Lung (tissue), 12 donors: ENCODE measurements around the gene ADGRG6. TPM values are rescaled to one million over a fixed set of nuclear protein-coding genes. Genes with fewer than 3 reads are reported as not detected.
A peak's percentile ranks its signal among the peaks of the same experiment; 100 is the strongest.

Source experiments
- ATAC-seq: fragments of 200-7000 bp; cut with Tn5 transposase; one replicate; pipeline ENCODE4 v1.9.1; 2020; ENCODE audit warnings: moderate number of reproducible peaks; ENCODE audit not compliant: insufficient read depth, low FRiP score
- DNase-seq, 3 donors: peaks; one replicate each; pipeline ENCODE4 v3.0.0-alpha.2; 2013 to 2017
- H3K27ac ChIP-seq, 2 donors: one replicate each; pipeline ENCODE4 v1.5.1; 2013; ENCODE audit warnings: mild to moderate bottlenecking in 2 of 2, moderate library complexity in 2 of 2, control low read depth in 1 of 2, inconsistent platforms in 1 of 2, low read depth in 1 of 2, low read length in 1 of 2
- H3K27me3 ChIP-seq, 3 donors: one replicate each; pipeline ENCODE4 v1.5.1; 2013; ENCODE audit warnings: low read length in 2 of 3; ENCODE audit not compliant: control insufficient read depth in 3 of 3, insufficient read depth in 3 of 3
- H3K36me3 ChIP-seq, 4 donors: one replicate each; pipeline ENCODE4 v1.5.1; 2013; ENCODE audit warnings: low read length in 4 of 4, mild to moderate bottlenecking in 1 of 4, moderate library complexity in 1 of 4; ENCODE audit not compliant: control insufficient read depth in 4 of 4, insufficient read depth in 4 of 4
- H3K4me1 ChIP-seq, 5 donors: one replicate each; pipeline ENCODE4 v1.5.1; 2013; ENCODE audit warnings: low read length in 5 of 5, mild to moderate bottlenecking in 2 of 5, moderate library complexity in 1 of 5; ENCODE audit not compliant: control insufficient read depth in 5 of 5, insufficient read depth in 5 of 5
- H3K4me3 ChIP-seq: one replicate; pipeline ENCODE4 v1.5.1; 2013; ENCODE audit warnings: mild to moderate bottlenecking, control low read depth, moderate library complexity
- H3K9ac ChIP-seq, 2 donors: one replicate each; pipeline ENCODE4 v1.5.1; 2013; ENCODE audit warnings: low read length in 2 of 2, control low read depth in 1 of 2; ENCODE audit not compliant: insufficient read depth in 1 of 2
- H3K9me3 ChIP-seq, 4 donors: one replicate each; pipeline ENCODE4 v1.5.1; 2013; ENCODE audit warnings: low read length in 3 of 4, mild to moderate bottlenecking in 1 of 4, moderate library complexity in 1 of 4; ENCODE audit not compliant: control insufficient read depth in 4 of 4, insufficient read depth in 3 of 4
- WGBS, 2 donors: extraction: QIAGEN DNeasy Blood & Tissue Kit; methylation state at CpG; one replicate each; pipeline ENCODE4 v1.1.7; 2013; 5-methylcytosine and 5-hydroxymethylcytosine counted together
- polyA plus RNA-seq, 2 donors: library from polyadenylated mRNA; stranded (reverse); fragments of 200-250 nt; gene quantifications; one replicate each; pipeline ENCODE4 v1.2.1, GENCODE V29; 2013
- total RNA-seq, 2 donors: library from RNA; depleted of rRNA in 1 of 2; stranded (reverse); fragments of >200 nt in 1 of 2; gene quantifications; one replicate each; pipeline ENCODE4 v1.2.1, GENCODE V29; 2014 to 2021
- TF ChIP-seq, protein P1 (sequence below): IDR thresholded peaks from 2 replicates; pipeline ENCODE4 v1.5.1; 2012; ENCODE audit warnings: mild to moderate bottlenecking; ENCODE audit errors: control extremely low read depth, extremely low read depth
- donor health status: control.
- donor health status: control.
- donor health status: Bipolar disorder and iron deficiency.
- donor health status: healthy.
- donor health status: DM: yes; HTN: yes; CAD: no.

The ADGRG6 gene
- total and polyA plus RNA-seq, 4 donors, result 6.4 to 177 (median 12.9) TPM

DNA sequence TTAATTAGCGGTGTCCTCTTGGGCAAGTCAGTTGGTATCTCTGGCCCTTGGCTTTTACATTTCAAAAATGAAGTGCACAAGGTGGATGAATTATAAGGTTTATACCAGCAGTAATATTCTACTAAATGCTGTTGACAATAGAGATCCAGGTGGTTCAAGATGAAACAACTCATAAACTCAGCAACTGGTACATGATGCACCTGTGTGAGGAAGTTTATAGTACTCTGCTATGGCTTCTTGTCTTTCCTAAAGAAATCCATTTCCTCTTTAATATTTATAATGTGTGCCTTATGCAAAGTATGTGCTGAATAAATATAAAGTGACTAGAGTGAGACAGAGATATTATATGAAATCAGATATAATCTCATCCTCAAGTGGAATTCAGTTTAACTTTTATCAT, 48.5 kb downstream of the ADGRG6 start:
- ATAC-seq (no peak), DNase-seq (no peak)
- WGBS, 2 donors, result 95 to 100% methylated on average over 1 of the region's 1 CpG
- Histone ChIP-seq H3K9ac (no peak overlapping the region), H3K27ac (no peak overlapping the region), H3K9me3 (peaks cover 0 to 5% (median 0%) of the 10 kb centered on the region in 4 donors), H3K27me3 (no peaks in the 10 kb centered on the region), H3K4me1 (peaks cover 0 to 26% (median 3%) of the 10 kb centered on the region in 5 donors), H3K4me3 (no peak overlapping the region), H3K36me3 (peaks cover 0 to 5% (median 0%) of the 10 kb centered on the region in 4 donors)
- TF ChIP-seq, protein P1, sequence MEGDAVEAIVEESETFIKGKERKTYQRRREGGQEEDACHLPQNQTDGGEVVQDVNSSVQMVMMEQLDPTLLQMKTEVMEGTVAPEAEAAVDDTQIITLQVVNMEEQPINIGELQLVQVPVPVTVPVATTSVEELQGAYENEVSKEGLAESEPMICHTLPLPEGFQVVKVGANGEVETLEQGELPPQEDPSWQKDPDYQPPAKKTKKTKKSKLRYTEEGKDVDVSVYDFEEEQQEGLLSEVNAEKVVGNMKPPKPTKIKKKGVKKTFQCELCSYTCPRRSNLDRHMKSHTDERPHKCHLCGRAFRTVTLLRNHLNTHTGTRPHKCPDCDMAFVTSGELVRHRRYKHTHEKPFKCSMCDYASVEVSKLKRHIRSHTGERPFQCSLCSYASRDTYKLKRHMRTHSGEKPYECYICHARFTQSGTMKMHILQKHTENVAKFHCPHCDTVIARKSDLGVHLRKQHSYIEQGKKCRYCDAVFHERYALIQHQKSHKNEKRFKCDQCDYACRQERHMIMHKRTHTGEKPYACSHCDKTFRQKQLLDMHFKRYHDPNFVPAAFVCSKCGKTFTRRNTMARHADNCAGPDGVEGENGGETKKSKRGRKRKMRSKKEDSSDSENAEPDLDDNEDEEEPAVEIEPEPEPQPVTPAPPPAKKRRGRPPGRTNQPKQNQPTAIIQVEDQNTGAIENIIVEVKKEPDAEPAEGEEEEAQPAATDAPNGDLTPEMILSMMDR, result no peak

DNA sequence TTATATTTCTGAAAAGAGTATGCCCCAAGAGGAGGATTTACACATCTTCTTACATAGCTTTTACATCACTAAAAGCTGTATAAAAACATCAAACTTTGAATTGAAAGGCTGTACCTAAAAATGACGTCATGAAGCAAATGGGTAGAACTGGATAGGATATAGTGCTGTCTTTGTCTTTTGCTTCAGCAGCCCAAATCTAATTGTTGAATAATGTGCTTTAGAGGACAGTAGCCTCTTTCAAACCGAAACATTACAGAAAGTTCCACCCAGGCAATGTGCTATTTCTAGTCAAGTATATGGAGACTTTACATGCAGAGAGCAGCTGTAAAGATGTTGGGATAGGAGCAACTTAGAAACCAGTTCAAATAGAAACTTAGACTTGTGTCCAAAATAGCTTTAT, 51.9 kb downstream of the ADGRG6 start:
- TF ChIP-seq, protein P1, result no peak
- Histone ChIP-seq H3K4me3 (no peak overlapping the region), H3K27ac (no peak overlapping the region), H3K9ac (no peak overlapping the region), H3K4me1 (peaks cover 0 to 44% (median 0%) of the 10 kb centered on the region in 5 donors), H3K36me3 (peaks cover 0 to 5% (median 0%) of the 10 kb centered on the region in 4 donors), H3K27me3 (no peaks in the 10 kb centered on the region), H3K9me3 (peaks cover 0 to 5% (median 0%) of the 10 kb centered on the region in 4 donors)
- no peak for ATAC-seq
- WGBS, 2 donors, result 86 to 90% methylated on average over 2 of the region's 2 CpGs
- peak in 1 of 3 donors; percentile 39 for DNase-seq

DNA sequence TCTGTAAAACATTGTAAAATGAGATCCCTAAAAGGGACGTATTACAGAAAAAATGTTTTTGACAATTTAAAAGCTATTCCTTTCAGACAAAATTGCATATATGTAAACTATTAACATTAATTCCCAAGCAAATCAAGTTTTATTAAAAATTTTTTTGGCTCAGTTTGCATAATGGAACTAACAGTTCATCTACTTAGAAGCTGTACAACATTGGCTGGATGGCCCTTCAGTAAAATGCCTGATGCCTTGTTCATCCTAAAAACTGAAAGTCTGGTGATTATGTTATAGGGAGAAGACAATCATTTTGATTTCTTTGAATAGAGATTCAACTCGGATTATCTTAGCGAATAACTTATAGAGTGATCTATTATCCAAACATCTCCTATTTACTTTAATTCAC, 52.8 kb downstream of the ADGRG6 start:
- ATAC-seq (no peak), DNase-seq (peak in 2 of 3 donors; percentile 58 to 70)
- H3K4me1 ChIP-seq, result peaks cover 0 to 53% (median 3%) of the 10 kb centered on the region in 5 donors
- no peaks in the 10 kb centered on the region for H3K27me3 ChIP-seq
- peak overlapping the region in 1 of 2 donors; percentile 17 for H3K9ac ChIP-seq
- TF ChIP-seq, protein P1, result no peak
- H3K4me3 ChIP-seq, result no peak overlapping the region
- no peaks in the 10 kb centered on the region for H3K36me3 ChIP-seq
- WGBS, 2 donors, result 86 to 89% methylated on average over 3 of the region's 3 CpGs
- H3K9me3 ChIP-seq, result peaks cover 0 to 5% (median 0%) of the 10 kb centered on the region in 4 donors
- H3K27ac ChIP-seq, result no peak overlapping the region
